ENCODE data around the gene MOSMO. TPM values are rescaled to one million over a fixed set of nuclear protein-coding genes. Genes with fewer than 3 reads are reported as not detected.

The MOSMO gene
- total and polyA plus RNA-seq, 2 donors (not counting 3 experiments of a cell fraction or from before 2014, with no cell fraction given): 15.9 to 22.0 TPM

DNA sequence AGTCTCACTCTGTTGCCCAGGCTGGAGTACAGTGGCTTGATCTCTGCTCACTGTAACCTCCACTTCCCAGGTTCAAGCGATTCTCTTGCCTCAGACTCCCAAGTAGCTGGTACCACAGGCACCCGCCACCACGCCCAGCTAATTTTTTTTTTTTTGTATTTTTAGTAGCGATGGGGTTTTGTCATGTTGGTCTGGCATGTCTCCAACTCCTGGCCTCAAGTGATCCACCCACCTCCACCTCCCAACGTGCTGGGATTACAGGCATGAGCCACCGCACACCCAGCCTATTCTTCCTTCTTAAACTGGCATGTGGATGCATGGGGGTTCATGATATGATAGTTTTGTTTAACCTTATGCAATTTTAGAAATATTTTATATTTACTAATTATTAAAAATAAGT, 45.1 kb downstream of the MOSMO start:
- H3K9me1 ChIP-seq (replicated peaks; ENCODE audit: control insufficient read depth, extremely low read depth, insufficient read depth, low read length): no peaks in the 10 kb centered on the region
- no peaks in the 10 kb centered on the region for H4K20me1 ChIP-seq (replicated peaks; ENCODE audit: control insufficient read depth, extremely low read depth, insufficient read depth, low read length)
- H3K4me2 ChIP-seq (ENCODE audit: insufficient read depth, low read length): no peak overlapping the region
- TF ChIP-seq JUN (IDR thresholded peaks at IDR 0.05; ENCODE audit: borderline replicate concordance, insufficient read depth, insufficient read length, low read depth) (no peak), EZH2 (IDR thresholded peaks at IDR 0.05; ENCODE audit: borderline replicate concordance, low read depth, low read length, severe bottlenecking) (no peak), POLR2A (IDR thresholded peaks at IDR 0.05; ENCODE audit: low read depth, low read length) (no peak), GATA2 (IDR thresholded peaks at IDR 0.05; ENCODE audit: insufficient read depth, insufficient read length, low read depth, low read length) (no peak), FOS (IDR thresholded peaks at IDR 0.05; ENCODE audit: borderline replicate concordance, insufficient read depth, low read length) (no peak), MYC (IDR thresholded peaks at IDR 0.05; ENCODE audit: low read depth, low read length) (no peak), POLR2AphosphoS5 (IDR thresholded peaks at IDR 0.05; ENCODE audit: insufficient read depth, low read depth, low read length) (no peak)
- TF ChIP-seq, protein P1, sequence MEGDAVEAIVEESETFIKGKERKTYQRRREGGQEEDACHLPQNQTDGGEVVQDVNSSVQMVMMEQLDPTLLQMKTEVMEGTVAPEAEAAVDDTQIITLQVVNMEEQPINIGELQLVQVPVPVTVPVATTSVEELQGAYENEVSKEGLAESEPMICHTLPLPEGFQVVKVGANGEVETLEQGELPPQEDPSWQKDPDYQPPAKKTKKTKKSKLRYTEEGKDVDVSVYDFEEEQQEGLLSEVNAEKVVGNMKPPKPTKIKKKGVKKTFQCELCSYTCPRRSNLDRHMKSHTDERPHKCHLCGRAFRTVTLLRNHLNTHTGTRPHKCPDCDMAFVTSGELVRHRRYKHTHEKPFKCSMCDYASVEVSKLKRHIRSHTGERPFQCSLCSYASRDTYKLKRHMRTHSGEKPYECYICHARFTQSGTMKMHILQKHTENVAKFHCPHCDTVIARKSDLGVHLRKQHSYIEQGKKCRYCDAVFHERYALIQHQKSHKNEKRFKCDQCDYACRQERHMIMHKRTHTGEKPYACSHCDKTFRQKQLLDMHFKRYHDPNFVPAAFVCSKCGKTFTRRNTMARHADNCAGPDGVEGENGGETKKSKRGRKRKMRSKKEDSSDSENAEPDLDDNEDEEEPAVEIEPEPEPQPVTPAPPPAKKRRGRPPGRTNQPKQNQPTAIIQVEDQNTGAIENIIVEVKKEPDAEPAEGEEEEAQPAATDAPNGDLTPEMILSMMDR (IDR thresholded peaks at IDR 0.05; ENCODE audit: extremely low read depth in 1 of 2, insufficient read depth in 1 of 2, low read depth in 1 of 2, low read length in 2 of 2): no peak
- TF ChIP-seq, protein P2, sequence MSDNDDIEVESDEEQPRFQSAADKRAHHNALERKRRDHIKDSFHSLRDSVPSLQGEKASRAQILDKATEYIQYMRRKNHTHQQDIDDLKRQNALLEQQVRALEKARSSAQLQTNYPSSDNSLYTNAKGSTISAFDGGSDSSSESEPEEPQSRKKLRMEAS (IDR thresholded peaks at IDR 0.05; ENCODE audit: insufficient read depth, insufficient read length): no peak
- H3K27ac ChIP-seq (ENCODE audit: insufficient read depth, low read depth, low read length): no peak overlapping the region
- H3K27me3 ChIP-seq (ENCODE audit: control insufficient read depth in 2 of 2, insufficient read depth in 2 of 2, low read length in 2 of 2): no peaks in the 10 kb centered on the region
- peaks cover 8% of the 10 kb centered on the region for H3K4me1 ChIP-seq (ENCODE audit: control insufficient read depth, extremely low read depth, insufficient read depth, low read length)
- peaks cover 79% of the 10 kb centered on the region for H3K79me2 ChIP-seq (ENCODE audit: control insufficient read depth, insufficient read depth, low read length)
- ChIA-PET CTCF (no interaction called here), POLR2A (no interaction called here)
- H3K9ac ChIP-seq (replicated peaks; ENCODE audit: extremely low read depth, insufficient read depth, low read length): no peak overlapping the region
- intact Hi-C loops (cut with micrococcal nuclease): no loop called here
- BruUV-seq (replicated peaks): no TSS peak
- no peaks in the 10 kb centered on the region for H3K9me3 ChIP-seq (replicated peaks; ENCODE audit: control insufficient read depth, insufficient read depth, low read length)
- H2AFZ ChIP-seq (ENCODE audit: low read depth, low read length): no peak overlapping the region
- no peak for DNase-seq (ENCODE audit: low read depth, low spot score)
- FAIRE-seq: no peak
- no peak overlapping the region for H3K4me3 ChIP-seq (replicated peaks in 1 of 3; ENCODE audit: insufficient read depth in 1 of 3, low read depth in 1 of 3, low read length in 3 of 3)
- peaks cover 0 to 2% of the 10 kb centered on the region in 2 experiments for H3K36me3 ChIP-seq (ENCODE audit: control insufficient read depth in 2 of 2, extremely low read depth in 1 of 2, insufficient read depth in 2 of 2, low read length in 2 of 2)
- dilution Hi-C loops (cut with MboI; ENCODE audit: extremely low pct_ligation_motif_present, low sequenced_read_pairs): no loop called here

Data from endothelial cell of umbilical vein (primary cell).